NCI-H2081 treated with DMSO at 0.1 percent for 48 hours (cell line): Measurements from ENCODE around the gene ASF1B.

Experiments
- DNase-seq: peaks from one replicate; lab custom pipeline; 2025; lab: John Stamatoyannopoulos, UW

ASF1B gene

GRCh38 chr19:14085309-14085995 is 50.9 kb downstream of the ASF1B start, which contains the start of gene C19orf67:
Gene C19orf67, minus strand, starts transcription at chr19:14085783. Its CDS starts 156 bp downstream, at chr19:14085627.
- no peak for DNase-seq

- no peak for DNase-seq
Observed at GRCh38 chr19:14082675-14082960, 53.8 kb downstream of the ASF1B start.

GRCh38 chr19:14081797-14082674 is 54.4 kb downstream of the ASF1B start:
- no peak for DNase-seq

GRCh38 chr19:14080887-14081796 is 55.2 kb downstream of the ASF1B start:
- DNase-seq, result peak; percentile 96

GRCh38 chr19:14078411-14078810 is 58.0 kb downstream of the ASF1B start:
- DNase-seq, result no peak

- DNase-seq, result no peak
Observed at GRCh38 chr19:14073925-14074838, 62.2 kb downstream of the ASF1B start.

GRCh38 chr19:14073261-14073924 is 63.0 kb downstream of the ASF1B start:
- DNase-seq, result no peak

- DNase-seq, result no peak
Observed at GRCh38 chr19:14072535-14073260, 63.7 kb downstream of the ASF1B start, which contains the start of gene MISP3. Gene MISP3, plus strand, starts transcription at chr19:14072786. Its CDS starts 524 bp downstream, at chr19:14073310.

- no peak for DNase-seq
Observed at GRCh38 chr19:14070268-14071050, 65.9 kb downstream of the ASF1B start.
